T-helper 22 cell (primary cell): ENCODE measurements around the gene RCSD1.

Source experiments
- DNase-seq: peaks from one replicate; pipeline ENCODE4 v3.0.0-alpha.2; 2020; ENCODE audit warnings: low read depth

RCSD1 gene

DNA sequence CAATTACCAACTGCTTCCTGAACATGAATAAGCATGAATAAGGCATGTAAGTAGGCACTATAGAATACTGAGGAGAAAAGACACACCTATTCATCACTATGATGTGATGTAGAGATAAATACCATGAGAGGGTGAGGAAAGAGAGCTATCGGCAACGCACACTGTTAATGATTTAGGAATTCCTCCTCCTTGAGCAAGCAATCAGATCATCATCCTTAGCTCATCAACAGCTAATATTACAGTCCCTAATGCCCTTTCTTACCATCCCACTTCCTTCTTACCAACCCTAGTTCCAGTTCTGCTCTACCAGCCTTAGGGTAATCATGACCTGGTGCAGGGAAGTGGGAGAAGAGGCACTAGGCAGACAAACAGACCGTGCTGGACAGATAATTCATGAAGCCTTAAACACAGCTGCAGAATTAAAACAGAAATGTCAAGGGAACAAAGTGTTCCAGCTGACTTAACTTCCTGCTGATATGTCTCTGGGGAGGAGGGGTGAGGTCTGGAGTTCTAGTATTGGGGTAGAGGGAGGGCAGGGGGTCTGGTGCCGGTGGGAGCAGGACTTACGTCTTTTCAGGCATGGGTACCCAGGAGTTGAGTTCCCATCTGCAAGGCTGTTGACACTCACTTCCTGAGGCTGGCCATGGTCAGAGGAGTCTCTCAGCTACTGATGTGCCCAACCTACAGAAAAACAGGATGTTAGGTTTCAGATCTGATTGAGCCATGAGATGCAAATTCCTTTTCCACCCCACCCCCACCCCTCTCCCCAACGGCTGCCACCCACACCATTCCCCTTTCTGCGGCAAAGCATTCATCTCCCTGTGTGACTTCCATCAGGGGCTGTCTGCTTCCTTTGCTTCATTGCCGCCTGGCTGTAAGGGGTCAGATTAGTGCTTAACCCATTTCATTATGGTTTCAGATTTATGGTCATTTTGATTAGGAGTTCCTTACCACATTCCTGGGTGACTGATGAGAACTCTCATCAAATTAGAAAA, 12.6 kb upstream of the RCSD1 start:
- no peak for DNase-seq

DNA sequence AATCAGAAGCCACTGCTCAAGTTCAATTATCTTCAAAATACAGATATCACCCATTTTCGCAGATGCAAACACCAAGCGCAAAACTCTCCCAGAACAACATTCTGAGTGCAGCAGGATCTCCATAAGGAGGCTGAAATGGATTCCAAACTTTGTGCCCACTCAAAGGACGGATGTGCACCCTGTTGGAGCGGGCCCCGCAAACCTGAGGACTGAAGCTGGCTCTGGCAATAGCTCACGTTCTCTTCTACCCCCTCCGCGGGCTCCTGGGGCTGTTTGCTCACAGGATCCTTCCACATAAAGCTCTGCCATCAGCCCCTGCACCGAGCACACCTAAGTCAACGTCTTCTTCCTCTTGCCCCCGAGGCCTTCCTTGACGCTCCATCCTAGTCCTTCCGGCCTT, 11.7 kb upstream of the RCSD1 start:
- DNase-seq: no peak

DNA sequence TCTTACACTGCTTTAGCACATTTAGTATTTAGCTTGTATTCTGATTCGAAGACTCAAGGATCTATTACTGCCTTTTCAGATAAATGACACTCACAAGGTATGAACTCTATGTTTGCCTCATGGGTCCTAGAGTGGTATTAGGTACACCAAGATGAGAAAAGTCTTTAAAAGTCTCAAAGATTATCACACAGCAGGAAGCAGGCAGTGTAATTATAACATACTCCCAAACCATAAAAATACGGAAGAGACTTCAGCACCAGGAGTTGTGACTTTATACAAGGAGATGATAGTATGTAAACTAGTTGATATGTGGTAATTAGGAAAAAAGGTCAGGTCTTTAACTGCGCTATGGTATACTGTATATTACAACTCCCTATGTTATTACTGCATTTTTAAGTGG, 11.2 kb upstream of the RCSD1 start:
- DNase-seq: no peak

DNA sequence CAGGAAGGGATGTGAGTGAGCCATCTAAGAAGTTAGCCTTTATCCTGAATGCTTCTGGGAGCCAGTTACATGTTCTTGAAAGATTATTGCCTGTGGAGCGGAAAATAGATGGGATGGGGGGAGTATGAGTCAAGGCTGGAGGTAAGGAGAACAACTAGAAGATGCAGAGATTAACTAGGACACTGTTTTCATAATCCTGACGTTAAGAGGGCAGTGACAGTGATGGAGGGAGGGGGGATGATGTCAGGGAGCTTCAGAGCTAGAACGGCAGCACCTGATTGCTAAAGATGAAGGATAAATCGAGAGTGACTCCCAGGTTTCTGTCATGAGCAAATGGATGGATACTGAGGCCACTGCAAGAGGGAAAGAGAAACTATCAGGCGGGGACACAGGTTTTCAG, 10.0 kb upstream of the RCSD1 start:
- DNase-seq: no peak

DNA sequence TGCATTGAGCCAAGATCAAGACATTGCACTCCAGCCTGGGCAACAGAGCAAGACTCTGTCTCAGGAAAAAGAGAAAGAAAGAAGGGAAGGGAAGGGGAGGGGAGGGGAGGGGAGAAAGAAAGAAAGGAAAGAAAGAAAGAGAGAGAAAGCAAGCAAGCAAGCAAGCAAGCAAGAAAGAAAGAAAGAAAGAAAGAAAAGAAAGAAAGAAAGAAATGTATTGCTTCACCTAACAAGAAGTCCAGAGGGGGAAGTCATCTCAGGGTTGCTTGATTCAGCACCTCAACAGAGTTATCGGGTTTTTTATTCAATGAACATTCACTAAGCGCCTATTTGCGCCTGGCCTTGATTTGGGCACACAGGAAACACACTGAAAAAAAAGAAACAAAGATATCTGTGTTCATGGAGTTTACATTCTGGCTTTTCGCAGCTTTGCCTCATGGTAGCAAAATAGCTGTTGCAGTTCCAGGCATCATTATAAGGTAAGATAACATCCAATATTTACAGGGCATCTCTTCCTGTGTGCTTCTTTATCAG, 8.2 kb upstream of the RCSD1 start:
- no peak for DNase-seq

DNA sequence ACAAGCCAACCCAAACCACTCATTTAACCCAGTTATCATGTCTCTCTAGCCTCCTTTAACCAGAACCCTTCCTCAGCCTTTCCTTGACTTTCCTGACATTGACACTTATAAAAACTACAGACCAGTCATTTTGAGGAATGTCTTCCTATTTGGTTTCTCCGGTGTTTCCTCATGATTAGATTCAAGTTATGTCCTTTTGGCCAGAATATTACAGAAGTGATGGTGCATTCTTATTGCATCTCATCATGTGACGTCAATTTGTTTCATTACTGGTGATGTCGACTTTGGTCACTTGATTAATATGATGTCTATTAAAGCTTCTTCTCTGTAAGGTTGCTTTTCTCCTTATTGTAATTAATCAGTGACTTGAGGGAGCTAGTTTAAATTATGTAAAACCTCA, 6.1 kb upstream of the RCSD1 start:
- no peak for DNase-seq

DNA sequence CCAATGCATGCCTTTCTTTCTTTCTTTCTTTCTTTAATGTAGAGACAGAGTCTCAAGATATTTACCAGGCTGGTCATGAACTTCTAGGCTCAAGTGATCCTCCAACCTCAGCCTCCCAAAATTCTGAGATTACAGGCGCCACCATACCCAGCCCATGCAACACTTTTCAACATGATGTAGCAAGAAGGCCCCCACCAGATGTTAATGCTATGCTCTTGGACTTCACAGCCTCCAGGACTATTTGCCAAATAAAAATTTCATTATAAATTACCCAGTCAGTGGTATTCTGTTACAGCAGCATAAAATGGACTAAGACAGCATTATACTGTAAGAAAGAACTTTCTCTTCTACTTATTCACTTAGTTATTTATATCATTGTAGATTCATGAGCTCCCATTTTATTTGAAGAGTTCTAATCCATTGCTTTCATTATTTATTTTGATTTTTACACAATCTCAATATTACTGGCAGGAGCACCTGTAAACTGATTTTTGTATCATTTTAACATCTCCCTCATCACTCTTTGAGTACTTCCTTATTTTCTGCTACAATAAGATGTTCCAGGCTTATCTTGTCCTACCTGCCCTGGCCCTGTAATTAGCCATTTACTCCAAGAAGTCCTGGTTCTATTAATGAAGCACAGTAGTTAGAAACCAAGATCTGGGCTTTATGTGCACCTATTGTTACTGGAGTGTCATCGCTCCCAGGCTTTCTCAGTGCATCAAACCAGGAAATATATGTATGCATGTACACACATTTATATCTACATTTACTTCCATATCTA, 4.8 kb upstream of the RCSD1 start:
- DNase-seq: no peak

DNA sequence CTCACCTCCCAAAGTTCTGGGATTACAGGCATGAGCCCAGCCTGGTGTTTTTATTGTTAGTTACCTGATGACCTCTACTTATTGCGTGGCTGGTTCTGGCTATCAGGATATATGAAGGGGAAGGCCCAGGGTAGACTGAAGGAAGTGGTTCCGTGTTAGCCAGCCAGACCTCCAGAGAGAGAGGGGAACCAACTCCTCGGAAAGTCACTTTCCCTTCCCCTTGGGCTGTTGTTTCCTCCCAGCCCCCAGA, 2.5 kb upstream of the RCSD1 start:
- DNase-seq: no peak

DNA sequence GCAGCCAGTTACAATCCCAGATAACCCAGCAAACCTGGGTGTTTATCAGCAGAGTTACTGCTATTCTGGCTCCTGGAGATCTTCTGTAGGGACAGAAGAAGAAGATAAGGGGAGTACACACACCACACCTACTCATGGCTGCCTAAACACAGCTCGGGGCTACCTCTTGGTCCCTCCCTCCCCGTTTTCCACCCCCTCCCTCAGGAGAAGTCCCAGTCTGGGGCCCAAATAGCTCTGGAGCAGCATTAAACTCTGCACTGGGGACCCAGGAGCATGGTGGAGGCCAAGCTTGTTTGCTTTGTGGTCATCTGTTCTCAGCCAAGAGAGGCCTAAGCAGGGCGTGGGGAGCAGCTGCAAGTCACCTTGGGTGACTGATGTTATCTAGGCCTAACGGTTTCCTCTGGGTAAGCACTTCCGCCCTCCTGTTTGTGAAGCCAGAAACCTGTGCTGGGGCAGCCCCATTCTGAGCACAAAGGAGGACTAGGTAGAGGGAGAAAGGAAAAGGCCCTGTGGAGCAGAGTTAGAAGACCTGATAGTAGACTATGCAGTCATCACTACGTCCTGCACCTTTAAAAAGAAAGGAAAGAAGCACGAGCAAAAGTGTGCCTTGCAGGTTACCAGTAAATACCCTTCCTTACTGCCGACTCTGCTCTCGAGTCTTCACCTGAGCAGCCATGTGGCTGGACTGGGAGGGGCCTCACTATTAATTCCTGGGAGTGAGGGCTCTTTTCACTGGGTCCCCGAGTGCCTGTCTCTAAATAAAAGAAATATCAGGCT, 2.0 kb upstream of the RCSD1 start:
- DNase-seq: peak; percentile 77

DNA sequence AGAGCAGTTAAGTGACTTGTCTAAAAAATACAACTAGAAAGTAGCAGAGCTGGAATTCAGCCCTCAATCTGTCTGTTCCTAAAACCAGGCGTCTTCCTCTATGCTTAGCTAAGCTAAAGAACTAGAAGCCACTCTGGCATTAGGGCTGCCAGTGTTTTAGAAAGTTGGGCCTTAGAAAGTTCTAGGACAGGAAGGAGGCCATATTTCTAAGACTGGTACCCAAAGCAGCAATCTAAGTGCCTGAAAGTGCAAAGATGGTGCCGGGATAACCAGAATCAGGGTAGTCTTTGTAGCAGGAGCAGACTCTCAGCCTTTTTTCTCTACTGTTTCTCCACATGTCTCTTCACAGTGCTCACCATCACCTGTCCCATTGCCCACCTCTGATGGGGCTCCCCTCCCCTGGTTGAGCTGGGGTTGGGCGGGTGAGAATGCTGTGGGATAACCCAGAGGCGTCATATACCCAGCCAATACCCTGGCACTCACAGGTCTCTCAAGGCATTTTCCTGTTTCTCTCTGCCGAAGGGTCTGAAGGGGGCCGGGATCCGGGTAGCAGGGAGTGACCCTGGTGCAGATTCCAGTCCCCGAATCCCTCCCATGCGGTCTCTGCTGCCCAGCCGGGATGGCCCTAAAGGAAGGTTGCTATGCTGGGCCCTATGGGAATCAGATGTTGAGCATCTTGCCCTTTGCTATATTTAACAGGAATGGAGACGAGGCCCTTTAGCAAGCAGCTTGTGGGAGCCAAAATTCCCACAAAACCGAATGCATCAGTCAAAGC, 1.1 kb upstream of the RCSD1 start:
- no peak for DNase-seq

DNA sequence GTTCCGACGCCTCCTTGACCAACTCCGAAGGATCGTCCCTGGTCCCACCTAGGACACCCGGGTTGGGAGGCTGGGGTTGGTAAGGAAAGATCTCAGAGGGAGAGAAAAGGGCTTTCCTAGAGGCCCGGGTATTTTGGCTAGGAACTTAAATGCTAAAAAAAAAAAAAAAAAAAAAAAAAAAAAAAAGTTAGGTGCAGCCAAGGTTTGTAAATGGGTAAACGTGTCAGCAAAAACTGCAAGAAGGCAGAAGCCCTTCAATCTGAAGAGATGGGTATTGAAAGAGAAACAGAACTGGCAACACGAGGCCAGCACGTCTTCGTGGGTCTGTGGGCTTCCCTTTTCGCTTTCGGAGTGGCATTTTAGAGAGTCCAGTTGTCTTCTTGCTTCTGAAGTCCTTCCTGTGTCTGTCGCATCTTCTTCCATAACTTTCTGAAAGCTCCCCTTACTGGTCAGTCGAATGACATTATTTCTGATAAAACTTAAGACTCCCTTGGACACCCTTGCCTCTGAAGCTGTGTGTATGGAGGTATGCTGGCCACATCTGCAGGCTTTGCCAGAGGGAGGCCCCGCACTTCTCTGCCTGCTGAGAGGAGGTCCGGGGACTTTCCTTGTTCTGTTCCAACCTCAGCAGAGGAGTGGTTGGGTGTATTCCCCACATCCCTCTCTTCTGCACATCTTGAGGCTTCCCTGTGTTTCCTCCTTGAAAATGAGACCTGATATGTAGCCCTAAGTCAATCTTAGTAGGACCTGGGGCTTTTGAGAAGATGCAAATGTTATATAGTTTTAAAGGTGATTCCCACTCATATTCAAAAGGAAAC, 745 bp downstream of the RCSD1 start:
- DNase-seq: no peak

DNA sequence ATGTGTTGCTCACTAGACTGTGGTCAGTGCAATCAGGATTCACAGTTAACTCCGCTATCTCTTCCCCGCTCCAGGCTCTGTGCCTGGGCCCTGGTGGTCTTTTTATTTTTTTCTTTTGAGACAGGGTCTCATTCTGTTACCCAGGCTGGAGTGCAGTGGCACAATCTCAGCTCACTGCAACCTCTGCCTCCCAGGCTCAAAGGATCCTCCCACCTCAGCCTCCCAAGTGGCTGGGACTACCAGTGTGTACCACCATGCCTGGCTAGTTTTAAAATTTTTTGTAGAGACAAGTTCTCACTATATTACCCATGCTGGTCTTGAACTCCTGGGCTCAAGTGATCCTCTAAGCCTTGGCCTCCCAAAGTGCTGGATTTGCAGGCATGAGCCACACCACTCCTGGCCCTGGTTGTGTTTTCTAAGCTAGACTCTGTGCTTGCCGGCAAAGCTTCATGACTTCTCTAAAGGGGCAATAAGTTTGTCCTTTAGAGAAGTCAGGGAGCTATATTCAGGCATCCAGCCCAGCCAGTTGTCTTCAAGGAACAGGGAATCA, 1.4 kb downstream of the RCSD1 start:
- no peak for DNase-seq

DNA sequence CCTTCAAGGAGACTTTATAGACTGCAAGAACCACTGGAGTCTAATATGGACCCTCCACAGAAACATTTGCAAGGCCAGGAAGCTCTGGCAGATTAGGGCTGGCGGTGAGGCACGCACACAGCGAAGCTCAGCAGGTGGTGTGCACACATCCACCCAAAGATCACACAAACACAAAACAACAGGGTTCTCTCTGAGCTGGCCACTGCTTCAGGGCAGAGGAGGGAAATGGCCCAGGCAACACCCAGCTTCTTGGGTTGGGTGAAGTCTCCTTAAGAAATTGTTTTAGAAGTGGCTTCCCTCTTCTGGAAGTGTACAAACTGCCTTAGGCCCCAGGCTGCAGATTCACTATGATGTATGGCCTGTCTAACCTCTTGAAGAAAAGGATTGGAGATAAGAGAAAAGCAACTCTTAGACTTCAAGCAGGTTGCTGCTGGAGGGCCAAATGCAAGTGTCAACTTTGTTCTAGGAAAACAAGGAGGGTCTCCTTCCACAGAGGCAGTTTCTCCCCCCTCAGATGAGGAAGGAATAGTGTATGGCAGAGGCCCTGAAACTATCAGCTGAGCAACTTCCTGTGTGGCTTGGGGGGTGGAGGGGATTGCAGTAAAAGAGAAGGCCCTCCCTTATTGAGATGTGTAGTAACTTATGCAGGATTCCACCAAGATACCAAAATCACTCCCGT, 2.0 kb downstream of the RCSD1 start:
- no peak for DNase-seq

DNA sequence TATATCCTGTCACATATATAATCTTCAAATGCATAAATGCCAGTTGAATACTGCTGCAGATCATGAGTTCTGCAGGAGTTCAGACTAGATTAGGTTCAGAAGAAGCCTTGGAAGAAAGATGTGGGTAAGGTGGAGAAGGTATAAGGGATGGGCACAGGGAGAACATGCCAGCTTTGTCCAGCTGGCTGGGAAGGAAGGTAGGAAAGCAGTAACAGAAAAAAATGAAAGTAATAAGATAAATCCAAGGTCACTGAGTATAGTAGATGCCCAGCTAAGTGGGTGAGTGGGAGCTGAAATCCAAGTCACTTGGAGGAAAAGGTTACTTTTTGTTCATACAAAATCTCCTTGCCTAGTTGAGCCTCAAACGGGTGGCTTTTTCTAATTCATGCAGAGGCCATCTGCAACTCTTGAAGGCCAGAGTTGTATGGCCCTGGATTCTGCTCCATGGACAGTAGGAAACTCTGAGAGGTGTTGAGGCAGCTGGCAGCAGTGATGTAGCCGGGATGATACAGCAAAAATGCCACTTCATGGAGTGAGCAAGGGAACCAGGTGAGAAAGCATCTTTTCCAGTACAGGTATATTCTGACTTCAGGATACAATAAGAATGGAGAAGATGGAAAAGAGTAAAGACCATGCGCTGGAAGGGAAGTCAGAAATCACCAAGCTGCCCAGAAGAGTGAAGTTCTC, 3.4 kb downstream of the RCSD1 start:
- DNase-seq: no peak

DNA sequence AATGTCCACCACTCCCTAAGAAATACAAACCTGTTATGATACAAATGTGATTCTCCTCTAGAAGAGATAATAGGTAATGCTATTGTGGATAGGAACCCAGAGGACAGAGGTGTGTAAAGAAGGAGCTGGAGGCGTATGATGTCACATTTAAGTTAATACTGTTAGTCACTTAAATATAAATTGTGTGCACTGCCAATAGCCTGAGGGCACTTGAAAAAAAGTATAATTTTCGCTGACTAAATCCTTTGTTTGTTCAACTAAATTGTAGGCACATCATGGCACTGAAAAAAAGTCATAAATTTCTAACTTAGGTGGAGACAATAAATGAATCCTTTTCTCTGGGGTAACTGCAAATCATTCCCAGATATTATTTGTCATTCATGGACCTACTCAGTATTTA, 4.4 kb downstream of the RCSD1 start:
- DNase-seq: no peak

DNA sequence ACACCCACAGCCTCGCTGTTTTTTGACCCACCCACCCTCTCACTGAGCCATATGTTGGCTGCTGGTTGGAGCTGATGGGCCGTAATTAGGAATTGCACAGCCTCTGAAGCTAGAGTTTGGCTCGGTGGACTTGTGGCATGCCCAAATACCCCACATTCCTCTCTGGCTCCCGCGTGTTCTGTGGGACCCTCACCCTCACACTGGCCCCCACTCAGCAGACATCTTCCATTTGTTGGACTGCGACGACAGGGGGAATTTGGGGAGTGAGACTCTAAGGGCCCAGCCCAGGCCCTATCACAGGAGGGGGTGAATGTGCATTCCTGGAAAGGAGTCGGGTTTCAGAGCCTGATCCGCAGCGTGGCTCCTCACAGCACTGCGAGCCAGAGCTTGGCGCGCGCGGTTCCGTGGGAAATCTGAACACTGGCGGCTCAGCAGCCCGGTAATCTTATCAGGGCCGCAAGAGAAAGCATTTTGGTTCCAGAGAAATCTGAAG, 5.2 kb downstream of the RCSD1 start:
- no peak for DNase-seq

DNA sequence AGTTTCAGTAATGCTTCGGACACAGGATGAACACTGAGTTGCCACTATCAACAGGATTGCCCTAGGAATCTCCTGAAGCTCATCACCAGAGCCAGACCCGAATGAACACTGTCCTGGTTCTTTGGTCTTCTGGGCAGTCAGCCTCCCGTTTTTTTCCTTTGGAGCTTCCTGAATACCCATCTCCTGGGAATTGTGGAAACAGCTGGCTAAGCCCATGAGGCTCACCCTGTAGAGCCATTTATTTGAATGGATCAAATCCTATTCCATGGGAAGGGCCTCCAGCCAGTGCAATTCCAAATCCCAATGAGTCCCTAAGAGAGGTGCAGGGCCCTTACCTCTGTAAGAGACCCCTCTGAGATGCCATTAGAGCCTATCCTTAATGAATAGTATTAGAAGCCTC, 5.9 kb downstream of the RCSD1 start:
- DNase-seq: no peak

DNA sequence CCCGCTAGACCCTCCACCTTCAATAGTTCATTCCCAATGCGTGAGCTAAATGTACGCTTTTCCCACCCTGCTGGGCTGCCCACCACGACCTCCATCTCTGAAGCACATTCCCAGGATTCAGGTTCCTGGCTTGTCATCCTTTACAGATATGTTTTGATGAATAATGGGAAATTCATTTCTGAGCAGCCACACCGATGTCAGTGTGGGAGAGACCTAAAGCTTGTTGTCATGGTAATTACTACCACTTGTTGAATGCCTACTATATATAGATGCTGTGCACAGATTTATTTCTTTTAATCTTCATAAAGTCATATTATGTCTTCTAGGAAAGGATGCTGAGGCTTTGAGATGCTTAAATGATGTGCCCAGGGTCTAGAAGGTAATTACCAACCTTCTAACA, 8.0 kb downstream of the RCSD1 start:
- DNase-seq: no peak

DNA sequence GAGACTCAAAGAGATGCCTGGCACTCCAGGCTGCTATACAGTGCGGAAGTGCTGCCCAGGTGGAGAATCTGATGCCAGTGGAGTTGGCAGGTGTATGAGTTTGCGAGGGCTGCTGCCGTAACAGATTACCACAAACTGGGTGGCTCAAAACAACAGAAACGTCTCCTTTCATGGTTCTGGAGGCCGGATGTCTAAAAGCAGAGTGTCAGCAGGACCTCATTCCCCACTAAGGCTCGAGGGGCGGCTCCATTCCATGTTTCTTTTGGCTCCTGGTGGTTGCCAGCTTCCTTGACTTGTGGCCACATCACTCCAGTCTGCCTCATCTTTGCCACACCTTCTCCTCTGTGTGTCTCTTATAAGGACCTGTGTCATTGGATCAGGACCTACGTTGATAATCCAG, 10.0 kb downstream of the RCSD1 start:
- no peak for DNase-seq
